GM19438 (cell line): ENCODE data around the gene PLGRKT.
"Not testable (repeated sequence)": the region's sequence is repeated elsewhere in the genome, so short reads cannot be mapped to it uniquely, and the experiment has no call there.

ENCODE experiments used
- ATAC-seq: cut with Tn5 transposase; IDR thresholded peaks from one replicate; pipeline ENCODE4 v1.9.1; 2021; ENCODE audit warnings: low read depth; ENCODE audit not compliant: unreplicated experiment

Gene PLGRKT

DNA sequence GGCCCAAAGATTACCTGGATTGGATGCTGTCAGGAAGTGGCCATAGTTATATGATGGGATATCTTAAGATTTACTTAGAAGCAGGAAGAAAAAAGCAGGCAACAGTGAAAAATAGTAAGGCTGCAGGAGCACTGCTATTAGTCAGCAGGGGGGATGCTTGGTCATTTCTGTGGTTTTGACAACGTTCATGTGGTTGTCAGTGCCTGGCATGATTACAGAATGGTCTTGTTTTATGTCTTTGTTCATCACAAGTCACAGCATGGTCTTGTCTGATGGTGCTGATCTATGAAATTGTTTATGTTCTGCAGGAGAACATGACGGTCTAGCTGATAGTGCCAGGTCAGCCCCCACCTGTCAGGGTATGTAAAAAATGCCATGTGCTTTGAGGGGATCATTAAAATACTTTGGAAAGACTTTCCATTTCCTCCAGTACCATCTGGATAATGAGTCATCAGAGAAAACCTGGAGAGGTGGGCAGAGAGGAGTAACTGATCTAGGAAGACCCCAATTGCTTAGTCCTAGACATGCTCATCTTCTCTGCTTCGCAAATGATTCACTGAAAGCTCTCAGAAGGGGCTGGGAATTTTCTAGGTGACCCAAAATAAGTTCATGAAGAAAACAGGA, 48.5 kb downstream of the PLGRKT start:
- no peak for ATAC-seq

DNA sequence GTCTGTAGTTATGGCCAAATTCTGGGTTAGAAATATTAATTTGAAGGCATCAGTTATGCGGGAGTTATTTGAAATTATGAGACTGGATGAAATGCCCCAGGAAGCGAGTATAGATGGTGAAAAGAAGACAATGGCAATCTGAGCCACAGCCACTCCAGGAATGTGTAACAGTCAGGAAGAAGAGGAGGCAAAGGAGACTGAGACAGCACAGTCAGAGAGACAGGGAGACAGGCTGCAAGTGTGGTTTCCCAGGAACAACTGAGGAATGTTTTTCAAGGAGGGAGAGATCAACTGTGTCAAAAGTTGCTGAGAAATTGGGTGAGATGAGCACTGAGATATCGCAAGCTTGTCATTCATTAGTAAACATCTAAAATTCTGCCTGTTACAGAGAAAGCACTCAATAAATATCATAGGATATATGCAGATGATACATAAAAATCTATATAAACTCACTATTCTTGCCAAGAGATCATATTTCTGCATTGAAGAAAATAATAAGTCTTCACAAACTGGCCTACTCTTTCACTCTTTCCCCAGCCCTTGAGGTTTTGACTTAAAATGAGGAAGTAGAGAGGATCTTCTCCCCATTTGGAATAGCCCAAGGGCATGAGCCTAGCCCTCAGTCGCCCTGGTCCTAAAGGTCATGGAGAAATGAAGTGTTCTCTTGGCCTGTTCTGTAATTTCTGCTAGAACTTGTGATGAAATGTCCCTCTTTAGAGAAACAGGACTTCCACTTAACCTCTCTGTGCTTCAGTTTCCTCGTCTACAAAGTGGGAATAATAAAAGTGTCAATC, 49.5 kb downstream of the PLGRKT start:
- ATAC-seq = no peak

GRCh38 chr9:5384436-5384835, 53.3 kb downstream of the PLGRKT start:
- ATAC-seq = no peak

DNA sequence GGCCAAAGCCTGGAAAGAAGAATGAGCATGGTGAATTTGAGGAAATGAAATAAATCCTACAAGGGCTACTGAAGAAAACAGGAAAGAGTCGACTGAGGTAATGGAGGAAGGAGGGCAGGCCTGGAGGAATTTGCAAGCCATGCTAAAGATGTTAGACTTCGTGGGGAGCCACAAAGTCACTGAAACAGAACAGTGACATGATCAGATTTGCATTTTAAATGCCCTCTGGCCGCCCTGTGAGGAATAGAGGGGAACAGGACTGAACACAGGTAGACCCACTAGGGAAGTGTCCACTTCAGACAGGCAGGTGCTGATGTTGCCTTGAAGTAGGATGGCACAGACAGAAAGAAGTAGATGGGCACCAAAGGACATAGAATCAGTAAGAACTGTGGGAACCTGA, 55.2 kb downstream of the PLGRKT start:
- peak; percentile 64 for ATAC-seq

- ATAC-seq = no peak
Observed at GRCh38 chr9:5375790-5376477, 61.8 kb downstream of the PLGRKT start.

- ATAC-seq = no peak
Observed at GRCh38 chr9:5375091-5375490, 62.6 kb downstream of the PLGRKT start.

DNA sequence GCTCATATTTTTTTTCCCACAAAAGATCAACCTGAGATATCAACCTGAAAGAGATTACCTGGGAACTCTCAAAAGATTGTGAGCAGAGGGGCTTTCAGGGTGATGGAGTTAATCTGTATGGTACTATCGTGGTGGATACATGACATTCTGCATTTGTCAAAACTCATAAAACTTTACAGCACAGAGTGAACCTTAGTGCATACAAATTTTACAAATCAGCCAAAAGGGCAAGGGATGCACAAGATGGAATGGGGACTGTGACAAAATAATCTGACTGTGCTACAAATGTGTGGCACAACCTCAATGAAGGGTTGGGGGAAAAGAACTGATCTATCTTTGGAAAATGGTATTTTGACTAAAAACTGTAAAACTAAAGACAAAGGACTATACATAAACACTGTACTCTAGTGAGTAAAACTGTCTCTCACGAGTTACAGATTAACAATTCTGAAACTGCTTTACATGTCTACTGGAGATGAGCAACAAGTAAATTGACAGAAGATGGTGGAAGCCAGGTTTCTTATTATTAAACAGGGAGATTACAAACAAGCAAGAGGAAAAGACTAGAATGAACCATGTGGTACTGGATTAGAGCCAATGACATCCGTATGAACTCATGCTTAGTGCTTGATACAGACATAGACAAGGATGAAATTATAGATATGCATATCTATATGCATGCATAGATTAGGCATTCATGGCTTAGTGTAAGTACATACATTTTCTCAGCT, 73.3 kb downstream of the PLGRKT start:
- peak; percentile 93 for ATAC-seq

DNA sequence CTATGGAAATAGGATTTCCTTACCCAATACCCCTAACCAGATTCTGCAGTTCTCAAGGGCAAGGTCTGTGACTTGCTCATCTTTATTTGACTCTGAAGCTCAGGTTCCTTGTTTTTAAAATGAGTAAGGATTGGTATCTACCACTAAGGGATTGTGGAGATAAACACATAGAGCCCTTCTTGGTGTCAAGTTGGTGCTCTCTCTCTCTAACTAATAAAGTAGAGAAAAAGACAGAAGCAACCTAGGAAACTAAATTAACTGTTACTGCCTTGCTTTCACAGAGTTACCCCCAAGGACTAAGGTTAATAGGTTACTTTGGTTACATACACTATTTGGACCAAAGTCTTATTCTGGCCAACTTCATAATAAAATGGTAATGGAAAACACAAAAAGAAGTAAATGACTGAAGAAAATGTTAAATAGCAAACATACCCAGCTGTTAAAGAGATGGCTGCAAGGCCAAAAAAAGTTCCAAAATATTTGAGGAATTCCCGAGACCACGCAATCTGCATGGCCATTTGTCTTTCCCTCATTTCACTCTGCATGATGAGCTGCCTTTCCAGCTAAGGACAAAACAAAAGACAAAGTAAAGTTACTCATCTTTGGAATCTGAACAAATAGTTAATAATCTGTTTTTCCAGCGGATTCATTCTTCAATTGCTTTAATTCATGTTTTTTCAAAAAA, 76.3 kb downstream of the PLGRKT start:
- no peak for ATAC-seq

DNA sequence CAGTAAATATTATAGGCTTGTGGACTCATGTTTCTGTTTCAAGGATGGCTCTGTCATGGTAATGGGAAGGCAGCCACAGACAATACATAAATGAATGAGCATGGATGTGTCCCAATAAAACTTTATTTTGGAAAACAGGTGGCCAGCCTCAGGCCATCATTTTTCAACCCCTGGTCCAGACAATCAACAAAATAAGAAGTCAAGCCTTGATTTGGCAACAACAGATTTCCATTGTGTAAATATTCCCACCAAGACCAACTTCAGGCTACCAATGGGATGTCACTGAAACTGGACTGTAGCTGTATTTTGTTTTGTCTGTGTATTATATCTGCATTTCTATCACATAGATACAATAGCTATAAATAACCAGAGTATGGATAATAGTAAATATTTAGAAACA, 77.4 kb downstream of the PLGRKT start:
- no peak for ATAC-seq

DNA sequence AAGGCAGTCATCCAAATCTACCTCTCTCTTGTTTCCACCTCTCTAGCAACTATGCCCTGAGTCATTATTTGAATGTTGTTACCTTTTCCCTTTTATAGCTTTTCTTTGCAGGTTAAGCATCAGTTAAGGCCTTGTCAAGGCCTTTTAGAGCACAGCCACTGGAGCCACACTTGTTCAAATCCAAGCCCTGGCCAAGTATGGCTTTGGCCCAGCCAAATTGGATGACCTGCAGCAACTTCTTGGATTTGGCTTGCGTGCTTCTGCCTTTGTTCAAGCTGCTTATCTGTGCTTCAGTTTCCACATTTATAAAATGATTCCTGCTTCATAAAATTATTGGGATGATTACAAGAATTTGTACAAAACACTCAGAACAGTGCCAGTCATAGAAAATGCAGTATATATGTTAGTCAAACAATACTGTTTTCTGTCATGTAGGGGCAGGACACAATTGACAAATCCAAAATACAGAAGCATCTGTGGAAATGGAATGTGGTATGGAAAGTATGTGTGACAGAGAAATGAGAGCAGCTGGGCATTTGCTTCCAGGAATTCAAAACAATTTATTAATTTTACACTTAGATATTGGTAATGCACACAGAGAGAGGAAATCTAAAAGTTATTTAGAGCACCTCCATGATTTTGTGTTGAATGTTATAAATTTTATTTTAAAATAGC, 80.2 kb downstream of the PLGRKT start:
- no peak for ATAC-seq

GRCh38 chr9:5355817-5356216, 81.9 kb downstream of the PLGRKT start:
- no peak for ATAC-seq

DNA sequence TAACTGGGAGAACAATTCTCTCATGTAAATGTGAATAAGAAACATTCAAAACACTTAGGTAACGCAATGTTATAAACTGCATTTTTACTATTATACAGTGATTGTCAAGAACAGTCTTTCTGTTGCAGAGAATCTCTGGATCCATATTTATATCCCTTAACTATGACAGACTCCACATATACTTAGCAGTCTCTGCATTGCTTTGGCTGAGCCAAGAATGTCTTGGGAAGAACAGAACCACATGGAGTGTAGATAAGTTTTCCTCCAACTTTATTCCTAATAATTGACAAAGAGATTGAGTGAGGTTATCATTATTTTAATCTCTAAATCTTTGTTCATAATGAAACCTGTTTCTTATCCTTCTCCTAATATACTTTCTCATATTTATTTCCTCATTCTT, 82.5 kb downstream of the PLGRKT start:
- no peak for ATAC-seq

GRCh38 chr9:5354184-5354583, 83.5 kb downstream of the PLGRKT start:
- no peak for ATAC-seq

GRCh38 chr9:5352637-5353248, 85.0 kb downstream of the PLGRKT start:
- ATAC-seq = no peak

DNA sequence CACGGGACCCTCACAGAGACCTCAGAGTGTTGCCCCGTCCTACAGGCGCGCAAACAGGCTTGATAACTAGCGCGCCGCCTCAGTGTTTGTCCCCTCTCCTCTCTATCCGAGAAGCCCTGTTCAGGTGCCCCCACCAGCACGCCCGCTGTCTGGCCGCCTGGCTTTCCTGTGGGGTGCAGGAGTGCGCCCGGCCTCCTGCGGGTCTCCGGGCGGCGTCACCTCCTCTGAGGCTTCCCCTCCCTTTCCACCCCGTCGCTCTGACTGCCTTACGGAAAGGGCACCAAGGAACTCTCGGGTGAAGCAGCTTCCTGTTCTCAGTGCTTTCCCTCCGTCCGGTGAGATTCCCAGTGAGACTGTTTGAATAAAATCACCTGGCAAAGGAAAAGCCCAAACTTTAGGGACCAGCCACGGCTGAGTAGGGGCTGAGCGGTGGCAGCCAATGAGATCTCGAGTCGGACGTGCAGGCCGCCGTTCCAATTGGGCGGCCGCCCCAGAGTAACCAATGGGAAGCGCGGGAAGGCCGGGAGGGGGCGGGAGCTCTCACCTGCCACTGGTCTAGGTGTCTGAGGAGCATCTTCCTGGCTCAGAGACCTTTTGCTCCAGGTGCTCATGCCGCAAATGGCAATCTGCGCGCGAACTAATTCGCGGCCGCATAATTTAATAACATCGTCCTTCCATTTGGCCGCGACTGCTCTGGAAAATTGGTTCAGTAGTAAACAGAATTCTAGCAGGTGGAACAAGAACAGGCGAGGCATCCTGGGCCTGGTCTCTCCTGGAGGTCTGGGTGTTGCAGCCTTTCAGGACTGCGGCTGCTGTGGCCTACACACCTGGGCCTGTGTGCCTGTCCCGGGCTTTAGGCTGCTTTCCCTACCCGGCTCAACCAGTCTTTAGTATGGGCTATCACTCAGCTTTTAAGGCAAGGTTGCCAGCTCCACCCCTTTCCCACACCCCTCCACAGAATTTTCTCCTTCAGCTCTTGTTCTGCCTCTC, 98.4 kb downstream of the PLGRKT start, which contains the start of gene RLN1:
Gene RLN1, minus strand, starts transcription at position 885 of the 990 bp plus-strand sequence. Its CDS starts 130 bp downstream, at position 755.
- peak; percentile 98 for ATAC-seq

GRCh38 chr9:5336688-5337087, 101.0 kb downstream of the PLGRKT start:
- no peak for ATAC-seq

- ATAC-seq = not testable (repeated sequence)
Observed at GRCh38 chr9:5331276-5331675, 106.4 kb downstream of the PLGRKT start.

DNA sequence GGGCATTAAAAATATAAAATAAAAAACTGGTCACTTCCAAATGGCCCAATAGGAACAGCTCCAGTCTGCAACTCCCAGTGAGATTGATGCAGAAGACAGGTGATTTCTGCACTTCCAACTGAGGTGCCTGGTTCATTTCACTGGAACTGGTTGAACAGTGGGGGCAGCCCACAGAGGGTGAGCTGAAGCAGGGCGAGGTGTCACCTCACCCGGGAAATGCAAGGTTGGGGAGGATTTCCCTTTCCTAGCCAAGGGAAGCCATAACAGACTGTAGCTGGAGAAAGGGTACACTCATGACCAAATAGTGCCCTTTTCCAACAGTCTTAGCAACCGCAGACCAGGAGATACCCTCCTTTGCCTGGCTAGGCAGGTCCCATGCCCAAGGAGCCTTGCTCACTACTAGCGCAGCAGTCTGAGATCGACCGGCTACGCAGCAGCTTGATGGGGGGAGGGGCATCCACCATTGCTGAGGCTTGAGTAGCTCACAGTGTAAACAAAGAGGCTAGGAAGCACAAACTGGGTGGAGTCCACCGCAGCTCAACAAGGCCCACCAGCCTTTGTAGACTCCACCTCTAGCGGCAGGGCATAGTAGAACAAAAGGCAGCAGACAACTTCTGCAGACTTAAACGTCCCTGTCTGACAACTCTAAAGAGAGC, 110.7 kb downstream of the PLGRKT start:
- no peak for ATAC-seq
